ENCODE measurements around the gene NT5DC4.
"Not testable (repeated sequence)": the region's sequence is repeated elsewhere in the genome, so short reads cannot be mapped to it uniquely, and the experiment has no call there.

The NT5DC4 gene

GRCh38 chr2:112701052-112701451, 19.8 kb upstream of the NT5DC4 start:
- no peak for DNase-seq

DNA sequence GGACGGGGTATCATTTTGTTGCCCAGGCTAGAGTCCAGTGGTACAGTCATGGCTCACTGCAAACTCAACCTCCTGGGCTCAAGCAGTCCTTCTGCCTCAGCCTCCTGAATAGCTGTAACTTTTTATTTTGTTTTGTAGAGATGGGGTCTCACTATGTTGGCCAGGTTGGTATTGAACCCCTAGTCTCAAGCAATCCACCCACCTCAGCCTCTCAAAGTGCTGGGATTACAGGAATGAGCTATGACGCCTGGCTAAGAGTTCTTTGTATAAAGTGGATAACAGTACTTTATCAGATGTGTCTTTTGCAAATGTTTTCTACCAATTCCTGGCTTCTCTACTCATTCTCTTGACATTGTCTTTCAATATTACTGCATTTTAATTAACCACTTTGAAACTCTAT, 17.1 kb upstream of the NT5DC4 start:
- no peak for DNase-seq

- DNase-seq: no peak
Observed at GRCh38 chr2:112705575-112705974, 15.2 kb upstream of the NT5DC4 start.

- no peak for DNase-seq
Observed at GRCh38 chr2:112706170-112706664, 14.6 kb upstream of the NT5DC4 start.

DNA sequence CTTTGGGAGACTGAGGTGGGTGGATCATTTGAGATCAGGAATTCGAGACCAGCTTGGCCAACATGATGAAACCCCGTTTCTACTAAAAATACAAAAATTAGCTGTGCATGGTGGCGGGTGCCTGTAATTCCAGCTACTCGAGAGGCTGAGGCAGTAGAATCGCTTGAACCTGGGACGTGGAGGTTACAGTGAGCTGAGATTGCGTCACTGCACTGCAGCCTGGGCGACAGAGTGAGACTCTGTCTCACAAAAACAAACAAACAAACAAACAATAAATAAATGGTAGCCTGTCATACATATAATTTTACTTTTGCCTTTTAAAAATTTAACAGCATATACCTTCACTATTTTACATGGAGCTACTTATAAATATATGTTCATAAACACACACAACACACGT, 13.9 kb upstream of the NT5DC4 start:
- not testable (repeated sequence) for DNase-seq

DNA sequence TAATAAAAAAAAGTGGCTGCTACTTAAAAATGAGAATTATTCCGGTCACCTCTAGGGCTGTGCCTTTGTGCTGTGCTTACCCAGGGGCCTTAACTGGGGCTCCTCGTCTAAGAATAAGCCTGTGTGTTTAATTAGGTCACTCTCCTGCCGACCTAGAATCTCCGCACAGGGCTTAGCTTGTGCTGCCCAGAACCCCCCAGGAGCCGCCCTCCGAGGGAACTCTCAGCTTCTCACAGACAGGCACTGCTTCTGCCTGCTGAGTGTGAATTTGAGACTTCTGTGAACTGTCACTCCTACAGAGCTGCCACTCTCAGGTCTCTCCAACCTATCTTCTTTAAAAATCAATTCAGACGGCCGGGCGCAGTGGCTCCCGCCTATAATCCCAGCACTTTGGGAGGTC, 11.9 kb upstream of the NT5DC4 start:
- no peak for DNase-seq

- no peak for DNase-seq
Observed at GRCh38 chr2:112709703-112710102, 11.1 kb upstream of the NT5DC4 start.

DNA sequence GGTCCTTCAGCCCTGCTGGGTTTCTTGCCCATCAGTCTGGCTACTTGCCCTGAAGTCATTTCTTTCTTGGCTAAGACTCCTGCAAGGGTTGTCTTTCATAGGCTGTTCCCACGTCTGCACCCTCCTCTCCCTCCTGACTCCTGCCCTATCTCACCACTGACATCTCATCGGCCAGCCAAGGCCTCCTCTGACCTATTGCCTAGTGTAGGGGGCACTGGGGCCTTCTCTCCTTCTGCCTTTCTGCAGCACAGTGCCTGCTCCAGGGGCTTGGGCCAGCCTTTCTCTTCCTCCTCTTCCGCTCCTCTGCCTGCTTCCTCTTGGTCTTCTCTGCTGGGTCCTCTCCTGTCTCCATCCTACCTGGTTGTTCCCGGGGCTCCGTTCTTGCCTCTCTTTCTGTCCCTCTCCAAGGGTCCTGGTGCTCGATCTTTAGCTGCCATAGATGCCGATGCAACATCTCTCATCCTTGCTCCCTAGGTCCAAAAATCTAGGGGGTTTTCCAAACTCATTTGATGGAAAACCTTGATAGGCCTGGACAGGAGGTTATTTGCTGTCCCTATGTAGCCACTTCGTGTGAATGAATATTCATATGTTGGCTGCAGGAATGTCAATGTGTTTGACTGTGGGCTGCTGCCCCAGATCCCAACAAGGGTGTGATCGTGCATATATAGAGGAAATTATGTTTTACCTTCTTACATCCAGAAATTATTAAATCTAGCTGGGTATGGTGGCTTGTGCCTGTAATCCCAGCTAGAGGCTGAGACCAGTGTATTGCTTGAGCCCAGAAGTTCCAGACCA, 9.7 kb upstream of the NT5DC4 start:
- no peak for DNase-seq

GRCh38 chr2:112712465-112712864, 8.4 kb upstream of the NT5DC4 start:
- no peak for DNase-seq

DNA sequence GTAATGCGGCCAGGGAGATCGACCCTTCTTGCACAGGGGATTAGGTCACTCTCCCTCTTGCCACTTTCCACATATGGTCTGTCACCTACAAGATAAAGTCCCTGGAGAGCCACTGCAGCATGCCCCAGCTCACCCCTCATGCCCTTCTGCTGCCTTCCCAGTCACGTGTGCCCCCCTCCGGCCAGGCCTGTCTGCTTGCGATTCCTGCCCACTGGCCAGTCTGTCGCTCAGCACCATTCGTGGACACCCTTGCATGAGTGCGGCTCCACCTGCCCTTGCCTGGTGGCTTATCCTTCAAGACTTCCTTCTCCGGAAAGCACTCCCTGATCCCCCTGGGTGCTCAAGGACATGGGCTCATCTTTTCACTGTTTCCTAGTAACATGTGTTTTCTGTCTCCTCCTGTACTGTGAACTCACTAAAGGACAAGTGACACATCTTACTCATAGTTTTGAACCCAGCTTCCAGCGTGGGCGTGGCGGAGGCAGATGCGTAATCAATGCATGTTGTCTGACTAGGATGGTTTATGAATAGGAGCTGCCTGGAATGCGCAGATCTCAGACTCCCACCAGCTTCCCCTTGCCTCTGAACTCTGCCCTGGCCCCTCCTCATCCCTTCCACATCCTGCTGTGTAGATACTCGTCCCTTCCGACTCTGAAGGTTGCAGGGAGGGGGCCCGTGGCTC, 7.8 kb upstream of the NT5DC4 start:
- DNase-seq: no peak

DNA sequence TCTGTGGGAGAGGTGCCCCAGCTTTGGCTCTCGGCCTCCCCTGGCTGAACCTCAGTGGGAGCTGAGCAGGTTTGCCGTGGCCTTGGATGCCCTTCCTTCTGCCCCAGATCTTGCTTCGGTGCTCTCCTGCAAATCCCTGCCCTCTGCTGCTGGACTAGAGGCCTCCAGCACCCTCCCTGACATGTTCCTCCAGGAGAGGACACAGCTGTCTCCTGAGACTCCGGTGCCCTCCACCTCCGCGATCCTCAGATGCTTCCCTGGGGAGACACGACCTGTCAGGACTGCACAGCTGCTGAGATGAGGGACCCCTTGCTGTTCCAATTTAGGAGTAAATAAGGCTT, 7.3 kb upstream of the NT5DC4 start:
- DNase-seq: no peak

DNA sequence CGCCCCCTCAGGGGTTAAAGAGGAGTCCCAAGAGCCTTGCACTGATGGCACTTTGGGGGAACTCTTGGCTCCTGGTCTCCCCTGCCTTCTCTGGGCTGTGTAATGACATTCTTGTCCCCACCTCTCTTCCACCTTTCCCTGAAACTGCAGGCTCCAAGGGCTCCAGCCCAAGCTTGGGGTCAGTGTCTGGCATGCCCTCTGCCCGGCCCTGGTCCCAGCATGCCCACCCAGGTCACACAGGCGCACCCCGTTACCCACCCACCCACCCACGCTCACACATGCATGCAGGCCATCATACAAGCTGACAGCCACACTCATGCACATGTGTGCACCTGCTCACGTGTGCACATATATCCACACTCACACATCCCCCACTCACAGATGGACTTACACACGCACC, 6.9 kb upstream of the NT5DC4 start:
- DNase-seq: no peak

GRCh38 chr2:112714331-112714730, 6.5 kb upstream of the NT5DC4 start:
- no peak for DNase-seq

DNA sequence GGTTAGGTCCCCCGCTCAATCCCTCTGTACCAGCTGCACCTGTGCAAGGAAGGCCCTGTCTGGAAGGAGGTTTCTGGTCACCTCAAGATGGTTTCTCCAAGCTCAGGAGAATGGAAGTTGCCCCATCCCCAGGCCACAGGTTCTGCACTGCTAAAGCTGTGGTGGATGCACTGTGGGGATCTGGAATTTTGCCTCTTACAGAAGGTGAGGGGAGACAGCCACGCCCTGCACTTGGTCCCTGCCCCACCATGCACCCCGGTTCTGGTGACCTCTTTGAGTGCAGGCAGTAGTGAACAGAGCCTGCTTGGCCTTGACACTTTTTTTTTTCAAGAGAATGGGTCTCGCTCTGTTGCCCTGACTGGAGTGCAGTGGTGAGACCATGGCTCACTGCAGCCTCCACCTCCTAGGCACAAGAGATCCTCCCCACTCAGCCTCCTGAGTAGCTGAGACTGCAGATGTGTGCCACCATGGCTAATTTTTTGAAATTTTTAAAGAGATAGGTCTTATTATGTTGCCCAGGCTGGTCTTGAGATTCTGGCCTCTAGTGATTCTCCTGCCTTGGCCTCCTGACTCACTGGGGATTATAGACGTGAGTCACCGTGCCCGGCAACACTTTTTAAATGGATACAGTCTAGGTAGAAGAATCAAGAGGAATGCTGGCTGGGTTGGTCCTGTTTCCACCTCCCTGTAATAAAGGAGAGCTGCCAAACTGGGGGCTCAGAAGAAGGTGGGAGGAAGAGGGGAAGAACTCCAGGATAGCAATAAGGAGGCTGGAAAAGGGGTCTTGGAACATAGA, 5.8 kb upstream of the NT5DC4 start:
- no peak for DNase-seq

GRCh38 chr2:112716094-112716493, 4.7 kb upstream of the NT5DC4 start:
- DNase-seq: not testable (repeated sequence)

- DNase-seq: not testable (repeated sequence)
Observed at GRCh38 chr2:112716826-112717352, 3.9 kb upstream of the NT5DC4 start.

DNA sequence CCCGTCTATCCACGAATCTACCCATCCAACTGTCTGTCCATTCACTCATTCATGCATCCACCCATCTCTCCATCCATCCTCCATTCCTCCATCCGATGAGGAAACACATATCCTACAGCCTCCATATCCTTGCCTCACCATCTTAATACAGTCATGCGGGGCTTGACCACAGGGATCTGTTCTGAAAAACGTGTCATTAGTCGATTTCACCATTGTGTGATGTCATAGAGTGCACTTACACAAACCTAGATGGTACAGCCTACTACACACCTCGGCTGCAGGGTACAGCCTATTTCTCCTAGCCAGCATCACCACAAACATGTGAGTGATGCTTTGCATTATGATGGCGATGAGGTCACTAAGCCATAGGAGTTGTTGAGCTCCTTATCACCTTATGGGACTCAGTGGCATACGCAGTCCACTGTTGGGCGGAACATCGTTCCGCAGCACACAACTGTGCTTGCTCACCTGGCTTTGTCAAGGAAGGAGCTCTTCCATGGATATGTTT, 1.9 kb upstream of the NT5DC4 start:
- DNase-seq: no peak

DNA sequence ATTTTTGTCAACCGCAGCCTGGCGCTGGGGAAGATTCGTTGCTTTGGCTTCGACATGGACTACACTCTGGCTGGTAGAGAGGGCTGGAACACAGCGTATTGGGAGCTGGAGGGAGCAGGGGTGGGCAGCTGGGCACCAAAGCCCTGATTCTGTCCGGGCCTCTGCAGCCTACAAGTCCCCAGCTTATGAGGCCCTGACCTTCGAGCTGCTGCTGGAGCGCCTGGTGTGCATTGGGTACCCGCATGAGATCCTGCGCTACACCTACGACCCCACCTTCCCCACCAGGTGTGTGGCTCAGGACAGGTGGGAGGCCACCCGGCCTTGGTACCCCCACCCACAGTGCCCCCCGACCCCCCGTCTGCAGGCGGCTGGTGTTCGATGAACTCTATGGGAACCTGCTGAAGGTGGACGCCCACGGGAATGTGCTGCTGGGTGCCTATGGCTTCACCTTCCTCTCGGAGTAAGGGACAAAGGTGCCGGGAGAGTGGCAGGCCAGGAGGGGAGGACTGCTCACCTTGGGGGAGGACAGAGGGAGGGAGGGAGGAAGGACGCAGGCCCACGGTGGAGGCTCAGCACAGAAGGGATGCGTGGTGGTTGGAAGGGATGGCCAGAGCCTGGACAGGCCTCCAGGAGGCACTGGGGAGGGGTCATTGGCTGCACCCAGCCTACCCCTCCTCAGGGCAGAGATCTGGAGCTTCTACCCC, 1.2 kb downstream of the NT5DC4 start:
- no peak for DNase-seq

GRCh38 chr2:112722816-112723546, 2.2 kb downstream of the NT5DC4 start:
- no peak for DNase-seq

GRCh38 chr2:112723547-112723940, 2.7 kb downstream of the NT5DC4 start:
- DNase-seq: no peak

GRCh38 chr2:112723995-112724394, 3.2 kb downstream of the NT5DC4 start:
- no peak for DNase-seq

Data from NCI-H1417 treated with DMSO at 0.1 percent for 48 hours (cell line).